ENCODE measurements around the gene SFTPB. TPM values are rescaled to one million over a fixed set of nuclear protein-coding genes. Genes with fewer than 3 reads are reported as not detected.

SFTPB gene
- total RNA-seq, 1 donor from 2014 or later = not detected

GRCh38 chr2:85628658-85629057, 39.3 kb downstream of the SFTPB start:
- H3K4me2 ChIP-seq = no peak overlapping the region
- H2AFZ ChIP-seq (replicated peaks) = no peak overlapping the region
- no peak overlapping the region for H3K27ac Mint-ChIP-seq
- peaks cover 36% of the 10 kb centered on the region for H3K36me3 Mint-ChIP-seq
- peaks cover 11% of the 10 kb centered on the region for H3K36me3 ChIP-seq
- H3K9ac ChIP-seq = no peak overlapping the region
- H3K27me3 Mint-ChIP-seq (ENCODE audit: insufficient read depth, low read depth) = no peaks in the 10 kb centered on the region
- no peaks in the 10 kb centered on the region for H3K4me1 Mint-ChIP-seq
- H3K4me3 ChIP-seq = no peak overlapping the region
- H3F3A ChIP-seq (ENCODE audit: low read depth) = no peaks in the 10 kb centered on the region
- H3K79me2 ChIP-seq (ENCODE audit: low read depth) = no peaks in the 10 kb centered on the region
- no peak overlapping the region for H3K27ac ChIP-seq
- H3K9me3 Mint-ChIP-seq = no peaks in the 10 kb centered on the region
- H3K27me3 ChIP-seq = no peaks in the 10 kb centered on the region
- DNase-seq (ENCODE audit: low spot score) = no peak
- no peak overlapping the region for H3K4me3 Mint-ChIP-seq
- no peaks in the 10 kb centered on the region for H3K4me1 ChIP-seq
- H3K9me3 ChIP-seq (ENCODE audit: low read depth) = no peaks in the 10 kb centered on the region
- TF ChIP-seq EZH2phosphoT487 (IDR thresholded peaks at IDR 0.05) (no peak), EZH2 (IDR thresholded peaks at IDR 0.05) (no peak), CTCF (IDR thresholded peaks at IDR 0.05) (no peak)
- H4K20me1 ChIP-seq (ENCODE audit: low read depth) = no peaks in the 10 kb centered on the region

GRCh38 chr2:85623991-85624390, 44.0 kb downstream of the SFTPB start:
- Histone ChIP-seq H2AFZ (replicated peaks) (no peak overlapping the region), H3K27me3 (no peaks in the 10 kb centered on the region), H3K79me2 (ENCODE audit: low read depth) (peaks cover 24% of the 10 kb centered on the region), H3K4me1 (no peaks in the 10 kb centered on the region), H3K36me3 (peaks cover 21% of the 10 kb centered on the region), H3F3A (ENCODE audit: low read depth) (peaks cover 4% of the 10 kb centered on the region), H3K9ac (no peak overlapping the region), H4K20me1 (ENCODE audit: low read depth) (peaks cover 13% of the 10 kb centered on the region), H3K27ac (no peak overlapping the region), H3K4me3 (no peak overlapping the region), H3K9me3 (ENCODE audit: low read depth) (no peaks in the 10 kb centered on the region), H3K4me2 (no peak overlapping the region)
- TF ChIP-seq EZH2phosphoT487 (IDR thresholded peaks at IDR 0.05) (no peak), EZH2 (IDR thresholded peaks at IDR 0.05) (no peak), CTCF (IDR thresholded peaks at IDR 0.05) (no peak)
- Mint-ChIP-seq H3K4me1 (peaks cover 3% of the 10 kb centered on the region), H3K4me3 (no peak overlapping the region), H3K27ac (no peak overlapping the region), H3K36me3 (peaks cover 29% of the 10 kb centered on the region), H3K9me3 (no peaks in the 10 kb centered on the region), H3K27me3 (ENCODE audit: insufficient read depth, low read depth) (no peaks in the 10 kb centered on the region)
- no peak for DNase-seq (ENCODE audit: low spot score)

- Histone ChIP-seq H4K20me1 (ENCODE audit: low read depth) (peaks cover 37% of the 10 kb centered on the region), H2AFZ (replicated peaks) (no peak overlapping the region), H3K9me3 (ENCODE audit: low read depth) (no peaks in the 10 kb centered on the region), H3K36me3 (peaks cover 15% of the 10 kb centered on the region), H3K27me3 (no peaks in the 10 kb centered on the region), H3K4me1 (peaks cover 10% of the 10 kb centered on the region), H3K4me2 (no peak overlapping the region), H3K27ac (no peak overlapping the region), H3K79me2 (ENCODE audit: low read depth) (peaks cover 51% of the 10 kb centered on the region), H3K9ac (no peak overlapping the region), H3F3A (ENCODE audit: low read depth) (peaks cover 4% of the 10 kb centered on the region), H3K4me3 (no peak overlapping the region)
- peaks cover 2% of the 10 kb centered on the region for H3K27me3 Mint-ChIP-seq (ENCODE audit: insufficient read depth, low read depth)
- TF ChIP-seq CTCF (IDR thresholded peaks at IDR 0.05) = no peak
- no peak for TF ChIP-seq EZH2phosphoT487 (IDR thresholded peaks at IDR 0.05)
- no peak for TF ChIP-seq EZH2 (IDR thresholded peaks at IDR 0.05)
- peaks cover 11% of the 10 kb centered on the region for H3K4me1 Mint-ChIP-seq
- no peak for DNase-seq (ENCODE audit: low spot score)
- no peak overlapping the region for H3K4me3 Mint-ChIP-seq
- peaks cover 24% of the 10 kb centered on the region for H3K36me3 Mint-ChIP-seq
- H3K27ac Mint-ChIP-seq = no peak overlapping the region
- no peaks in the 10 kb centered on the region for H3K9me3 Mint-ChIP-seq
Measured at GRCh38 chr2:85621338-85621737, 46.7 kb downstream of the SFTPB start.
